PFSK-1 (cell line): ENCODE results near the gene KIAA2012.

ENCODE experiments used
- FOXP2 ChIP-seq: optimal IDR thresholded peaks from 2 replicates; pipeline ENCODE3; 2011; ENCODE audit warnings: borderline replicate concordance, control low read depth, inconsistent platforms; ENCODE audit not compliant: insufficient read depth; ENCODE audit errors: extremely low read length, extremely low read depth
- POLR2AphosphoS5 ChIP-seq: IDR thresholded peaks from 2 replicates; pipeline ENCODE4 v1.6.1; 2012; ENCODE audit warnings: low read depth, mild to moderate bottlenecking, control low read depth, low read length, moderate library complexity
- SIN3A ChIP-seq: IDR thresholded peaks from 2 replicates; pipeline ENCODE4 v1.6.1; 2012; ENCODE audit warnings: mild to moderate bottlenecking, low read length, moderate library complexity, borderline replicate concordance; ENCODE audit not compliant: insufficient read depth
- TAF1 ChIP-seq: IDR thresholded peaks from 2 replicates; pipeline ENCODE4 v1.6.1; 2012; ENCODE audit warnings: low read length, control low read depth, borderline replicate concordance; ENCODE audit not compliant: insufficient read depth
- TF ChIP-seq, protein P1 (sequence below), 2 experiments: IDR thresholded peaks; 2 replicates each; pipeline versions ENCODE4 v1.6.1 to v1.8.0; 2011 to 2012; ENCODE audit warnings: low read depth in 2 of 2, low read length in 2 of 2, control low read depth in 1 of 2, inconsistent platforms in 1 of 2, mild to moderate bottlenecking in 1 of 2, moderate library complexity in 1 of 2; ENCODE audit not compliant: insufficient read depth in 1 of 2

DNA sequence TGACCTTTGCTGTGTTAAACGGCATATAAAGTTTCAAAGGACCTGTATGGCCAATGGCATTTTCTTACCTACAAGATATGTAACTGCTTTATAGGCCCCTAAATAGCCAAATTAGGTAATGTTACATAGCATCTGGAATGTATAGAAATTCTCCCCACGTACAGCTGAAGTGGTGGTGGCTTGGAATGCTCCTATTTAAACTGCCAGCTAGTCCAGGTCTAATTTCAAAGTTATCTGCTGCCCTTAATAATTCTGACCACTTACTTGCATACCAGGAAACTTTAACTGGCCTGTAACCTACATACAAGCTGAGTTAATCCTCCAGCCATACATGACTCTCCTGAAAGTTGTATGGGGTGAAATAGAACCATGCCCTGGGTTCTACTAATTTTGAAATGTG is 1.3 kb downstream of the KIAA2012 start:
- no peak for TF ChIP-seq POLR2AphosphoS5
- TF ChIP-seq, protein P1, sequence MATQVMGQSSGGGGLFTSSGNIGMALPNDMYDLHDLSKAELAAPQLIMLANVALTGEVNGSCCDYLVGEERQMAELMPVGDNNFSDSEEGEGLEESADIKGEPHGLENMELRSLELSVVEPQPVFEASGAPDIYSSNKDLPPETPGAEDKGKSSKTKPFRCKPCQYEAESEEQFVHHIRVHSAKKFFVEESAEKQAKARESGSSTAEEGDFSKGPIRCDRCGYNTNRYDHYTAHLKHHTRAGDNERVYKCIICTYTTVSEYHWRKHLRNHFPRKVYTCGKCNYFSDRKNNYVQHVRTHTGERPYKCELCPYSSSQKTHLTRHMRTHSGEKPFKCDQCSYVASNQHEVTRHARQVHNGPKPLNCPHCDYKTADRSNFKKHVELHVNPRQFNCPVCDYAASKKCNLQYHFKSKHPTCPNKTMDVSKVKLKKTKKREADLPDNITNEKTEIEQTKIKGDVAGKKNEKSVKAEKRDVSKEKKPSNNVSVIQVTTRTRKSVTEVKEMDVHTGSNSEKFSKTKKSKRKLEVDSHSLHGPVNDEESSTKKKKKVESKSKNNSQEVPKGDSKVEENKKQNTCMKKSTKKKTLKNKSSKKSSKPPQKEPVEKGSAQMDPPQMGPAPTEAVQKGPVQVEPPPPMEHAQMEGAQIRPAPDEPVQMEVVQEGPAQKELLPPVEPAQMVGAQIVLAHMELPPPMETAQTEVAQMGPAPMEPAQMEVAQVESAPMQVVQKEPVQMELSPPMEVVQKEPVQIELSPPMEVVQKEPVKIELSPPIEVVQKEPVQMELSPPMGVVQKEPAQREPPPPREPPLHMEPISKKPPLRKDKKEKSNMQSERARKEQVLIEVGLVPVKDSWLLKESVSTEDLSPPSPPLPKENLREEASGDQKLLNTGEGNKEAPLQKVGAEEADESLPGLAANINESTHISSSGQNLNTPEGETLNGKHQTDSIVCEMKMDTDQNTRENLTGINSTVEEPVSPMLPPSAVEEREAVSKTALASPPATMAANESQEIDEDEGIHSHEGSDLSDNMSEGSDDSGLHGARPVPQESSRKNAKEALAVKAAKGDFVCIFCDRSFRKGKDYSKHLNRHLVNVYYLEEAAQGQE (IDR thresholded peaks at IDR 0.05; ENCODE audit: insufficient read depth in 1 of 2, low read depth in 2 of 2, low read length in 2 of 2) = no peak
- no peak for TF ChIP-seq SIN3A
- TF ChIP-seq FOXP2 = no peak
- no peak for TF ChIP-seq TAF1
